ENCODE results near the gene SIL1.

DNA sequence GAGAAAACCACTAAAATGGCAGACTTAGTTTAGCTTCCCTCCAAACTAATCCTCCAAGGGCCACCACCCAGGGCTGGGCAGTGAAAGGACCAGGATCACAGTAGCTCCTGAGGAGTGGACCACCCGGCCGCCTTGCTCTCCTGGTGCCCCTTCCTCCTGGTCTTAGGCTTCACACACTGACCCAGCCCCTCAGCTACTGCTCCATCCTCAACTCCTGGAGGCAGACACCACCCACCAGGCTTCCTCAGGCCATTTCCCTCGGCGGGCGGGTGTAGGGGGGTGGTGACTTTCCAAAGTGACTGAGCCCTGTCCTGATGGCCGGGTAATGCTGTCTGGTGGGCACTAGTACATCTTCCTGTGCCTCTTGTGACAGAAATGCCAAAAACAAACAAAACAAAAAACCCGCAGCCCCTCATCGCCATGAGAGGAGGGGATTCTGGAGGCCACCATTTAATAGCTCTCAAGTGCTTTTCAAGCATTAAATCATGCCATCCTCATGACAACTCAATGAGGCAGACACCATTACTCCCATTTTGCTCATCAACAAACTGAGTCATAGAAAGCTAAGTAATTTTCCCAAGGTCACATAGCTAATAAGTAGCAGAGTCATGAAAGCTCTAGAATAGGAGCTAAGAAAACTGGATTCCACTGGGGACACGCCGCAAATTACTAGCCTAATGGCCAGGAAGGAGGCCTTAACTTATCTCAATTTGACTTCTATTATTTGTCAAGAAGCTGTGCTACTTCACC, 231.8 kb downstream of the SIL1 start:
- TF ChIP-seq, protein P1, sequence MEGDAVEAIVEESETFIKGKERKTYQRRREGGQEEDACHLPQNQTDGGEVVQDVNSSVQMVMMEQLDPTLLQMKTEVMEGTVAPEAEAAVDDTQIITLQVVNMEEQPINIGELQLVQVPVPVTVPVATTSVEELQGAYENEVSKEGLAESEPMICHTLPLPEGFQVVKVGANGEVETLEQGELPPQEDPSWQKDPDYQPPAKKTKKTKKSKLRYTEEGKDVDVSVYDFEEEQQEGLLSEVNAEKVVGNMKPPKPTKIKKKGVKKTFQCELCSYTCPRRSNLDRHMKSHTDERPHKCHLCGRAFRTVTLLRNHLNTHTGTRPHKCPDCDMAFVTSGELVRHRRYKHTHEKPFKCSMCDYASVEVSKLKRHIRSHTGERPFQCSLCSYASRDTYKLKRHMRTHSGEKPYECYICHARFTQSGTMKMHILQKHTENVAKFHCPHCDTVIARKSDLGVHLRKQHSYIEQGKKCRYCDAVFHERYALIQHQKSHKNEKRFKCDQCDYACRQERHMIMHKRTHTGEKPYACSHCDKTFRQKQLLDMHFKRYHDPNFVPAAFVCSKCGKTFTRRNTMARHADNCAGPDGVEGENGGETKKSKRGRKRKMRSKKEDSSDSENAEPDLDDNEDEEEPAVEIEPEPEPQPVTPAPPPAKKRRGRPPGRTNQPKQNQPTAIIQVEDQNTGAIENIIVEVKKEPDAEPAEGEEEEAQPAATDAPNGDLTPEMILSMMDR (optimal IDR thresholded peaks at IDR 0.05 in 1 of 3, IDR thresholded peaks at IDR 0.05 in 1 of 3, conservative IDR thresholded peaks at IDR 0.05 in 1 of 3; ENCODE audit: extremely low read depth in 1 of 3, insufficient read depth in 2 of 3, low read length in 3 of 3) = no peak
- TF ChIP-seq EZH2 (IDR thresholded peaks at IDR 0.05; ENCODE audit: low read length) = no peak
